ENCODE data around the gene CSRP3.

DNA sequence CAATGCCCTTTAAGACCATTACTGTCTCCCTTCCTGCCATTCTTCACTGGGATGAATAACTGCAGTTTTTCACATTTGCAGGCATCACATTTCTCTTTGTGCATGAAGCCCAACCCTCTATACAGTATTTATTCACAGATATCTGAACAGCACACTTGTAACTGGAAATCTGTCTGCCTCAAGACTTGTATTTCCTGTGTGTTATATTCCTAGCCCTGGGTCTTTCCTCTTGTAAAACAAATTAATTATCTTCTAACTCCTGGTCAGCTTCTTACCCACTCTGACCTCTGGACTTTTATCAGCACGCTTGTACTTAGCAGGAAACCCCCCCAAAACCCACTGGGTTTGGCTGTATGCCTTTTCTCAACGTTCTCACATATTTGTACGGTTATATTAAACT lies 2.0 kb downstream of the CSRP3 start:
- no peak for TF ChIP-seq POLR2A (IDR thresholded peaks at IDR 0.05)
- TF ChIP-seq, protein P1, sequence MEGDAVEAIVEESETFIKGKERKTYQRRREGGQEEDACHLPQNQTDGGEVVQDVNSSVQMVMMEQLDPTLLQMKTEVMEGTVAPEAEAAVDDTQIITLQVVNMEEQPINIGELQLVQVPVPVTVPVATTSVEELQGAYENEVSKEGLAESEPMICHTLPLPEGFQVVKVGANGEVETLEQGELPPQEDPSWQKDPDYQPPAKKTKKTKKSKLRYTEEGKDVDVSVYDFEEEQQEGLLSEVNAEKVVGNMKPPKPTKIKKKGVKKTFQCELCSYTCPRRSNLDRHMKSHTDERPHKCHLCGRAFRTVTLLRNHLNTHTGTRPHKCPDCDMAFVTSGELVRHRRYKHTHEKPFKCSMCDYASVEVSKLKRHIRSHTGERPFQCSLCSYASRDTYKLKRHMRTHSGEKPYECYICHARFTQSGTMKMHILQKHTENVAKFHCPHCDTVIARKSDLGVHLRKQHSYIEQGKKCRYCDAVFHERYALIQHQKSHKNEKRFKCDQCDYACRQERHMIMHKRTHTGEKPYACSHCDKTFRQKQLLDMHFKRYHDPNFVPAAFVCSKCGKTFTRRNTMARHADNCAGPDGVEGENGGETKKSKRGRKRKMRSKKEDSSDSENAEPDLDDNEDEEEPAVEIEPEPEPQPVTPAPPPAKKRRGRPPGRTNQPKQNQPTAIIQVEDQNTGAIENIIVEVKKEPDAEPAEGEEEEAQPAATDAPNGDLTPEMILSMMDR (IDR thresholded peaks at IDR 0.05 in 4 of 5, conservative IDR thresholded peaks at IDR 0.05 in 1 of 5) = no peak

All from gastrocnemius medialis (tissue), 4 donors.